Fibroblast of skin of left quadriceps (primary cell): ENCODE measurements around the gene THAP7.
A peak's percentile ranks its signal among the peaks of the same experiment; 100 is the strongest.

Experiments
- DNase-seq, 2 experiments: peaks; one replicate each; pipeline ENCODE4 v3.0.0-alpha.2; 2013; ENCODE audit warnings: low read depth in 2 of 2

THAP7 gene

DNA sequence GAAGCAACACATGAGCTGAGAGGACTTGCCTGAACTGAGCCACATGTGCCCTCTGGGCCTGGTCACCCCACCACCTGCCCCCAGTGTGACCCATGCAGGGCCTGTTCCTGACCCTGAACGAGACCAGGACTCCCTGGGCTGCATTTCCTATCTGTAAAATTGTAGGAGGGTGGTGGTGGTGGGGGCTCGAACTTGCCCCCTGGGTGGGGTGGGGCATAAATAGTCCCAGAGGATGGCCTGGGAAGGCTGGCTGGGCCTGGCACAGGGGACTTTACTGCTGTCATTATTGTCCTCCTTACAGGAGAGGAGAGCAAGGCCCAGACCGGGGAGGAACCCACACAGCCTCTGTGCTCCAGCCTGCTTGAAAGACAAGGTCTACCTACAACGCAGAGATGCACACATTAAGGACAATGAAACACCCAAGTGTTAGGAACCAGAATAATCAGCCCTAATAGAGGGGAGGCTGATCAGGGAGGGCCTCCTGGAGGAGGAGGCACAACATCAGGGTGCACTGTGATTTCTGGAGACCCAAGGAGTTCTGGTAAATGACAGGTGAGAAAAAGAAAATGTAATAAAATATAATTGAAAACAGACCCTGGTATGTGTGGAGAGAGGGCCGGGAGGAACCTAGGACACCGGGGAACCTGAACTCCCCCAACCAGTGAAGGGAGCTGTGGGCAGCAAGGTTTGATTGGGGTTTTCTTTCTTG lies 37.7 kb downstream of the THAP7 start:
- no peak for DNase-seq

- DNase-seq, result no peak
These were observed 38.5 kb downstream of the THAP7 start for GRCh38 chr22:20963201-20964052.

DNA sequence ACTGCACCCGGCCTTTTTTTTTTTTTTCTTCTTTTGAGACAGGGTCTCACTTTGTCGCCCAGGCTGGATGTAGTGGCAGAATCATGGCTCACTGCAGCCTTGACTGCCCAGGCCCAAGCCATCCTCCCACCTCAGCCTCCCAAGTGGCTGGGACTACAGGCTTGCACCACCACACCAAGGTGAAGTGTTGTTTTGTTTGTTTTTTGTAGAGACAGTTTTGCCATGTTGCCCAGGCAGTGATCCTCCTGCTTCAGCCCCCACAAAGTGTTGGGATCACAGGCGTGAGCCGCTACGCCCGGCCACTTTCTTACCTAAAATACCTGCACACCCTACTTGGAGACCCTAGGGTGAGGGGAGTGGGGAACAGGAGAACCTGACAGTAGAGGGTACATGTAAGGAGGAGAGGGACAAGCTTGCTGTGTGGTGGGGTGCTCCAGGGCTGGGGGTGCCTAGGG lies 39.4 kb downstream of the THAP7 start:
- DNase-seq, result no peak

- no peak for DNase-seq
These were observed 41.3 kb downstream of the THAP7 start for GRCh38 chr22:20960609-20961008.

- no peak for DNase-seq
These were observed 42.1 kb downstream of the THAP7 start for GRCh38 chr22:20959578-20960461.

GRCh38 chr22:20957683-20958431 lies 44.1 kb downstream of the THAP7 start:
- no peak for DNase-seq

DNA sequence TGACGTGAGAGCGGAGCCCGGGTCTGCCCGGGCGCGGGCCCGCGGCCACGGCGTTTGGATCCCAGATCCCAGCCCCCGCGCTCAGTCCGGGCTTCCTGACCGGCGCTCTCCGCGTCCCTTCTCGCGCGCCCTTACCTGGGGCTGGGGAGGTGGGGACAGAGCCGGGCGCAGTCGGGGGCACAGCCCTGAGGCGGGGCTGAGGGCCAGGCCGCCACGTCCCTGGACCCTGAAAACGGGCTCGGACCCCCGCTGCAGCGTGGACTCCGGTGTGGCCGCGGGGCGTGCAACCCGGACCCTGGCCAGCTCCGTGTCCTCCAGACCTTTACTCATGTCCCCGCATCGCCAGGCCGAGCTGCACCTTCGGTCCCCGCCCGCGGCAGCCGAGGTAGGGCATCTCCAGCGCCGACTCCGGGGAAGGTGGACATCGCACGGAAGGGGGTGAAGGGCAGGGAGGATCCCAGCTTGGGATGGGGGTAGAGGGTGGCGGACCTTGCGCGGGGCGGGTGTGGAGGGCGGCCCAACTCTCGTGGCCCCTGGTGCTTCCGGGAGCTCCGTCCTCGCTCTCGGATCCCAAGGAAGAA lies 44.7 kb downstream of the THAP7 start:
- DNase-seq, result no peak

DNA sequence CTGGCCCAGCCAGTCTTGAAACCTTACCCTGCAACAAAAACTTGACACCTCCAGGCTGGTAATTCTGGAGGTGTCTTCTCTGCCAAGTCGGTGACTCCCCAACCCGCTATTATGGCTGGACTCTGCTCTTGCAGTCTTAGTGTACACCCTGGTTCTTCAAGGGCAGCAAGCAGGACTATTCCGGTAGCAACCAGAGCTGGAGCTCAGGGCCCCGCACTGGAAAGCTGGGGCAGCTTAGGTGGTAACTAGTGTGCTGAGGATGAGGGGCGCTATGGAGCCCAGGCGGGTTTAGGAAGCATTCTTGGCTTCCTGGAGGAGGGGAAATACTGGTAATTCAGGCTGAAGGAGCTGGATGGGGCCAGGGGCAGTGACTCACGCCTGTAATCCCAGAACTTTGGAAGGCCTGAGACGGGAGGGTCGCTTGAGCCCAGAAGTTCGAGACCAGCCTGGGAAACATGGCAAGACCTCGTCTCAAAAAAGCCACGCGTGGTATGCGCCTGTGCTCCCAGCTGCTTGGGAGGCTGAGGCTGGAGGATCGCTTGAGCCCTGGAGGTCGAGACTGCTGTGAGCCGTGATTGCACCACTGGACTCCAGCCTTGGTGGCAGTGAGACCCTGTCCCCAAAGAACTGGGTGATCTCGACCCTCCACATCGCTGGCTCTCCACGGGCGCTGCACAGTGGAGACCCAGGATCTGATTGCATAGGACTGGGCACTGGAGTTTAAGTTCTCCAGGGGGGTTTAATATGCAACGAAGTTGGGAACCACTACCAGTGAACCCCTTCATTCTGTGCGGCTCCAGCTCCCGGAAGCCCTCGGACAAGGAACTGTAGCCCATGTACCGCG lies 45.4 kb downstream of the THAP7 start:
- no peak for DNase-seq

DNA sequence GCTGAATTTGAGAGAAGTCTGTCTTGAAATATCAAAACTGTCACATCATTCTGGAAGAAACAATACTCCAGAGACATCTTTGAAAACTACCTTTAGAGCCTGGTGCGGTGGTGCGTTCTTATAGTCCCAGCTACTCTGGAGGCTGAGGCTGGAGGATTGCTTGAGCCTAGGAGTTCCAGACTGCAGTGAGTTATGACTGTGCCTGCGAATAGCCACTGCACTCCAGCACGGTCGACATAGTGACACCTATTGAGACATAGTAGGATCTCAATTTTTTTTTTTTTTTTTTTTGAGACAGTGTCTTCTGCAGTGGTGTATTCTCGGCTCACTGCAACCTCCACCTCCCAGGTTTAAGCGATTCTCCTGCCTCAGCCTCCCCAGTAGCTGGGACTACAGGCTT lies 46.4 kb downstream of the THAP7 start:
- no peak for DNase-seq

- peak in 1 of 2 experiments; percentile 8 for DNase-seq
These were observed 48.0 kb downstream of the THAP7 start for GRCh38 chr22:20953668-20954500.

DNA sequence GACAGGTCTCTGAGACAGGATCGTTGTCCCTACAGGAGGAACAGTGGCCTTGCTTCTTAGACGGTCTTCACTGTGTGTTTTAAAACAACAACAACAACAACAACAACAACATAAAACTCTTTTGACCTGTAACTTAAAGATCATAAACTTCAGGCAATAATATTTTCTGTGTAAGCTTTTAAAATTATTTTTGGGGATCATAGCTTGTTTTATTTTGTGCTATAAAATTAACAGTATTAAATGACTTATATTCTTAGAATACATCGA lies 48.6 kb downstream of the THAP7 start:
- DNase-seq, result no peak

GRCh38 chr22:20952544-20953341 lies 49.2 kb downstream of the THAP7 start:
- no peak for DNase-seq

GRCh38 chr22:20951932-20952380 lies 50.0 kb downstream of the THAP7 start:
- no peak for DNase-seq

DNA sequence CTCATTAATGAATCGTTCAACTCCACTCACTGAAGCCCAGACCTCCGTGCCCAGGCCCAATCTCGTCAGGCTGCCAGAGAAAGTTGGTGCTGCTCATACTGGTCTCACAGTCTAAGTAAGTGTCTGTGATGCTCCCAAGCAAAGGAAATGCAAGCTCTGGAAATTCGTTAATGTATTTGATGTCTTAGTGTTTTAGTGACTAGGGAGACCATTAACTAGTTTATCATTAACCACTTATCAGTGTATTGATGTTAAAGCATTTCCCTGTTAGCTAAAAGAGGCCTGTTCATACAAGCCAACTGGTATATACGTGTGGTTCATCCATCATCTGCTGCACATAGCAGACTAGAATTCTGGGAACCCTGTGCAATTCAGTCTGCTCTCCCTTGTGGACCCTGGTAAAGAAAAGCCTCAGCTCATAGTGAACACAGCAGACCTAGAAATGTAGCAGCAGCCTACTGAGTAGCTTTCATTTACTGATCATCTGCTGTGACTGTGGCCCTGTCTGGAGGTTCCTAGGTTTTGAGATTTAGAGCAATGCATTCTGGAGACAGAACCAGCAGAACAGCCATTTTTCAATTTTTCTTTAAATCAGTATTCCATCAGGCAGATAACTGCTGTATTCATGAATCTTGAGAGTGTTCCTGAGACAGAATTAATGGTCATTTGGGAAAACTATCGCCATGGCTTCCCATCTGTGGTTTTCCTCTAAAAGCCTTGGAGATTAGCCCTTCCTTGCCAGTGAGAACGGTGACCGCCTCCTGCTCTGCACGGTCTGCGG lies 50.6 kb downstream of the THAP7 start:
- no peak for DNase-seq

DNA sequence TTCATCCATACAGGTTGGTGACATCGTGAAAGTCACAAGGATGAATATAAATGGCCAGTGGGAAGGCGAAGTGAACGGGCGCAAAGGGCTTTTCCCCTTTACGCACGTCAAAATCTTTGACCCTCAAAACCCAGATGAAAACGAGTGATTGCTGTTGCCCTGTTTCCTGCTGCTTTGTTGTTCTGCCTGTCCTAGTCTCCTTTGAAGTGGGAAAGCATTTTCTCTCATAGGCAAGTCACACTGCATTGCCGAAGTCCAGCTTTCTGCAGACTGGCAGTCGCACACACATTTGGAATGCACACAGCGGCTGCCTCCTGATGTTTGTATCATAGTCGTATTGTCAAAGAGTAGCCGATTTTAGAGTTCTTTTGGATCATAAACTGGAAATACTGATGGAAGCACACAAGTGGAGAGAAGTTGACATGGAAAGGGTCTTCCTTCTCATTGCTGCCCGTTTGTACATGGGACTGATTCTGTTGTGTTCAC lies 52.2 kb downstream of the THAP7 start:
- no peak for DNase-seq
